LNCaP clone FGC (cell line): ENCODE measurements around the gene CCNH.

Experiments used
- DNase-seq: peaks from one replicate; pipeline ENCODE4 v3.0.0-alpha.2; 2011; ENCODE audit warnings: low read depth
- H3K4me3 ChIP-seq: 2 replicates; pipeline ENCODE4 v1.5.1; 2011; ENCODE audit warnings: mild to moderate bottlenecking, low read depth, low read length, control low read depth
- TF ChIP-seq, protein P1 (sequence below): IDR thresholded peaks from 2 replicates; pipeline ENCODE4 v1.5.1; 2012; ENCODE audit warnings: mild to moderate bottlenecking; ENCODE audit not compliant: control insufficient read depth, insufficient read depth; ENCODE audit errors: extremely low read depth

CCNH gene

DNA sequence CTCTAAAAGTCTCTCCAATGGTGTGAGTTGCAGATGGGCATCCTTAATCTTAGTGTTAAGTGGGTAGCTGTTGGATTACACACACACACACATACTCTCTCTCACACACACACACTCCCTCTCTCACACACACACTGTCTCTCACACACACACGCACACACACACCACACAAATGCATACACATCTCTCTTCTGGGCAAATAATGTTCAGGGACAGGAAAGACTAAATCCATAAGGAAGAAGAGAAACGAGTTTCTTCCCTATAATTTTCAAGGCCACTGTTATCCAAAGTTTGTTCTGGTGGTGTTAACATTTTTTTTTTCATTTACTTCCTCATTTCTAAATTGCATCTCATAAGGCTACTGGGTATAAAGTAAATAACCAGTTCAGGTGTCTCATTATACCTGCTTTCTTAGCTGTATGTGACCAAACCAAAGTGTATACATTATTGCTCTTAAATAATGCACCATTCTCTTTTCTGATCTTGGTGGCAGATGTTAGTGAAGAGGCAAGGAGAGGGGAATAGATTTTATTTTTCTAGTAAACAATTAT is 22.5 kb upstream of the CCNH start:
- no peak for DNase-seq
- H3K4me3 ChIP-seq: no peak overlapping the region
- TF ChIP-seq, protein P1, sequence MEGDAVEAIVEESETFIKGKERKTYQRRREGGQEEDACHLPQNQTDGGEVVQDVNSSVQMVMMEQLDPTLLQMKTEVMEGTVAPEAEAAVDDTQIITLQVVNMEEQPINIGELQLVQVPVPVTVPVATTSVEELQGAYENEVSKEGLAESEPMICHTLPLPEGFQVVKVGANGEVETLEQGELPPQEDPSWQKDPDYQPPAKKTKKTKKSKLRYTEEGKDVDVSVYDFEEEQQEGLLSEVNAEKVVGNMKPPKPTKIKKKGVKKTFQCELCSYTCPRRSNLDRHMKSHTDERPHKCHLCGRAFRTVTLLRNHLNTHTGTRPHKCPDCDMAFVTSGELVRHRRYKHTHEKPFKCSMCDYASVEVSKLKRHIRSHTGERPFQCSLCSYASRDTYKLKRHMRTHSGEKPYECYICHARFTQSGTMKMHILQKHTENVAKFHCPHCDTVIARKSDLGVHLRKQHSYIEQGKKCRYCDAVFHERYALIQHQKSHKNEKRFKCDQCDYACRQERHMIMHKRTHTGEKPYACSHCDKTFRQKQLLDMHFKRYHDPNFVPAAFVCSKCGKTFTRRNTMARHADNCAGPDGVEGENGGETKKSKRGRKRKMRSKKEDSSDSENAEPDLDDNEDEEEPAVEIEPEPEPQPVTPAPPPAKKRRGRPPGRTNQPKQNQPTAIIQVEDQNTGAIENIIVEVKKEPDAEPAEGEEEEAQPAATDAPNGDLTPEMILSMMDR: no peak

DNA sequence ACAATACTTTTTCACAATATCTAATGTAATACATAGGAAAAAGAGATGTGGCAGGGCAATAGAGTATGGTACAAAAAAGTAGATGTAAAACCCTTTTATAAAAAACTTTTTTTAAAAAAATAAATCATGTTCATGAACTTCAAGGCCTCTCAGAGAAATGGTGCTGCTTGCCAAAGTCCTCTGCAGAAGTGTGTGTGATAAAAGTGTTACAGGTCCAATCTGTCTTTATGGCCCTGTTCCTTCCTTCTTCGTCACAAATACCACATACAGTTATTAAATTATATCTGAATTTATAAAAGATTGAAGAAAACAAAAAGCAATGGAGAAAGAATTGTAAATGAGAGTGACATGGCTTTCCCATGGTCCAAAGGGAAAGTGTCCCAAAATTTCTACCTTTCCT is 21.7 kb upstream of the CCNH start:
- no peak for DNase-seq
- TF ChIP-seq, protein P1: no peak
- H3K4me3 ChIP-seq: no peak overlapping the region

DNA sequence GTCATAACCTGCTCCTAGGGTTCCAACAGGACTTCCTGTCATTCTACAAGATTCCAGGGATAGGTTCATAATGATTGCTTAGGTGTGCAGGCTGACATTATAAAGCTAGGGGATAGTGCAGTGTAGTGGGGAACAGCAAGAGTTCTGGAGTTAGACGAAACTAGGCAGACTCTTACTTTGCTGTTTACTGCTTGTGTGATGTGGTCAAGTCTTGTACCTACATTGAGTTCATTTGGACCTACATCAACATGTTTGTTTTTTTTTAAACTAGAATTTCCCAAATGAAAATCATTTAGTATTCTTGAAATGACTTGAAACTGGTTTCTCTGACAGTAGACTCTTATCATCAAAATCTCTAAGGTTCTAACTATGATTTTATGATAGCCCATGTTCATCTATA is 21.2 kb upstream of the CCNH start:
- H3K4me3 ChIP-seq: no peak overlapping the region
- TF ChIP-seq, protein P1: no peak
- no peak for DNase-seq

DNA sequence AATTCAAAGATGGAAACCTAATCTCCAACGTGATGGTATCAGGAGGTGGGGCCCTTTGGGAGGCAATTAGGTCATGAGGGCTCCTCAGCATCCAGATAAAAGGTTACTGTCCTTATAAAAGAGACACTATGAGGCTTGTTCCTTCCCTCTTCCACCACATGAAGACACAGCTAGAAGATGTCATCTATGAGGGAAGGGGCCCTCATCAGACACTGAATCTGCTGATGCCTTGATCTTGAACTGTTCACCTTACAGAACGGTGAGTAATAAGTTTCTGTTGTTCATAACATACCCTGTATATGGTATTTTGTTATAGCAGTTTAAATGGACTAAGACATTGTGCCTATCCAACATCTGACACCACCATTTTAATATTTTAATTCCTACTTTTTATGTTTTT is 19.7 kb upstream of the CCNH start:
- TF ChIP-seq, protein P1: no peak
- H3K4me3 ChIP-seq: no peak overlapping the region
- DNase-seq: no peak

DNA sequence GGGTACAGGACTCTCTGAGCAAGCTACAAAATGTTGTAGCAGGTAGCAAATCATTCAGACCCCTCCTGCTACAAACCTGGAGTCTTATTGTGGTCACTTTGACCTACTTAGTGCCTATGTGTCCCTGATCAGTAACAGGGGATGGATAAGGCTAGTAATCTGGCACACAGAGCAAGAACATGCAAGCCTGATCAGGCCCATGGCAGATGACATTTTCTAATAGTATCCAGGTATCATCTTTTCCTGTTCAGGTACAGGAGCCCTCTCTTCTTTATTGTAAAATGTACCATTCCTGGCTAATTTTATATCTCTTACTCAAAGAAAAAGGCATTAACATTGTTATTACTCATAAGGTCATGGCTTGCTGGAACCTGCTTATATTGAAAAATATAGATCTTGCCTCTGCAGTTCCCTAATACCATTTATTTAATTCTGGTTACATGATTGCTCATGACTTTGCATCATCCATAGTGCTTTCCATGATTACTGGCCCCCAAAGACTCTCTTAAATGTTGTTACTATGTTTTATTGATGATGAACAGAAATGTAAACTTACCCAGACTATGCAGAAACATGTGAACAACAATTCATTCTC is 18.2 kb upstream of the CCNH start:
- DNase-seq: no peak
- TF ChIP-seq, protein P1: no peak
- no peak overlapping the region for H3K4me3 ChIP-seq

DNA sequence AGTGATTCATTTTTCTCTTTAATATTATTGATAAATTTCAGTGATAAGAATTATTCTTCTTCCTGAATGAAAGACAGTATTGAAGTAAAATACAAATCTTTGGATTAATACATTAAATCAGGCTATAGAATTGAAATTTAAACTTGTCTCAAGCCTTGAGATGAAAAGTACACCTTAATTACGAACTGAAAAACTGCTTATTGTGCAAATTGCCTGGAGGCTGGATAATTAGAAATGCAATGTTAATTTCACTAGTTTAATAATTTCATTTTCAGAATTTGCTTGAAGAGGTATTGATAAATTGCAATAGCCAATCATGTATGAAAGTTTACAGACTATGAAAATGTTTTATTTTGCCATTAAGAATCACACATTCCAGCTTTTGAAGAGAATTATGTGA is 11.0 kb upstream of the CCNH start:
- H3K4me3 ChIP-seq: no peak overlapping the region
- no peak for DNase-seq
- TF ChIP-seq, protein P1: no peak

DNA sequence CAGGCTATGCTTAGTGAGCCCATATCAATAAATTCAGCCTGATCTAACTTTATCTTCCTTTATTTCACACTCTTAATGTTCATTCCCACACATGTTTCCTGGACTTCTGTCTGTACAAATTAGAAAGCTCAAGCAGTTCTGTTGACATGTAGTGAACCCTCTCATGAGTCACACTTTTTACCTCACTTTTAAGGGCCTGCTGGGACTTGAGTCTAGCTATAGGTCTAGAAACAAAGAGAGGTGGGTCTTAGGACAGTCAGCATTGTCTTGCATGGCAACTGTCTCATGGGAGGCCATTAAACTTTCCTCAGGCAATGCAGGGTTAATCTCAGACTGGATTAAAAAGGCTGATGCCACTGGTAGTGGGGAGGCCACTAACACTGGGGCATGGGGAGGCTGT is 8.6 kb upstream of the CCNH start:
- TF ChIP-seq, protein P1: no peak
- no peak overlapping the region for H3K4me3 ChIP-seq
- no peak for DNase-seq
